ENCODE results near the gene NOTUM. TPM values are rescaled to one million over a fixed set of nuclear protein-coding genes. Genes with fewer than 3 reads are reported as not detected.
"Not testable (repeated sequence)": the region's sequence is repeated elsewhere in the genome, so short reads cannot be mapped to it uniquely, and the experiment has no call there.

NOTUM gene
- total RNA-seq, 2 donors from 2014 or later, result not detected

- DNase-seq (no peak), ATAC-seq (no peak)
- no peaks in the 10 kb centered on the region for H3K9me3 ChIP-seq (ENCODE audit: control insufficient read depth, low read length, poor library complexity, severe bottlenecking)
- no peaks in the 10 kb centered on the region for H3K4me1 Mint-ChIP-seq
- peaks cover 11% of the 10 kb centered on the region for H3K27me3 Mint-ChIP-seq
- peak overlapping the region; percentile 75 for H3K27ac Mint-ChIP-seq
- no peak overlapping the region for H3K4me3 Mint-ChIP-seq
- no peaks in the 10 kb centered on the region for H3K36me3 Mint-ChIP-seq (ENCODE audit: low read depth)
These were observed 6.6 kb downstream of the NOTUM start for GRCh38 chr17:81954131-81955057.

DNA sequence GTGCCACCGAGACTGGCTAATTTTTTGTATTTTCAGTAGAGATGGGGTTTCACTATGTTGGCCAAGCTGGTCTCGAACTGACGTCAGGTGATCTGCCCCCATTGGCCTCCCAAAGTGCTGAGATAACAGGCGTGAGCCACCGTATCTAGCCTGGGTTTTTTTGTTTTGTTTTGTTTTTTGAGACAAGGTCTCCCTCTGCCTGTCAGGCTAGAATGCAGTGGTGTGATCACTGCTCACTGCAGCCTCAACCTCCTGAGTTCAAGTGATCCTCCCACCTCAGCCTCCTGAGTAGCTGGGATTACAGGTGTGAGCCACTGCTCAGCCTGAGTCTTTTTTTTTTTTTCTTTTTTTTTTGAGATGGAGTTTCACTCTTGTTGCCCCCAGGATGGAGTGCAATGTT is 7.5 kb downstream of the NOTUM start:
- not testable (repeated sequence) for H3K27ac Mint-ChIP-seq; ATAC-seq; H3K9me3 ChIP-seq (ENCODE audit: control insufficient read depth, low read length, poor library complexity, severe bottlenecking); H3K36me3 Mint-ChIP-seq (ENCODE audit: low read depth); H3K4me1 Mint-ChIP-seq; H3K27me3 Mint-ChIP-seq; H3K4me3 Mint-ChIP-seq; DNase-seq

- DNase-seq, result no peak
- Mint-ChIP-seq H3K27ac (no peak overlapping the region), H3K36me3 (ENCODE audit: low read depth) (no peaks in the 10 kb centered on the region), H3K4me3 (no peak overlapping the region), H3K4me1 (no peaks in the 10 kb centered on the region), H3K27me3 (no peaks in the 10 kb centered on the region)
- ATAC-seq, result no peak
- H3K9me3 ChIP-seq (ENCODE audit: control insufficient read depth, low read length, poor library complexity, severe bottlenecking), result no peaks in the 10 kb centered on the region
These were observed 8.2 kb downstream of the NOTUM start for GRCh38 chr17:81952792-81953228.

- no peak for DNase-seq
- Mint-ChIP-seq H3K27me3 (no peaks in the 10 kb centered on the region), H3K27ac (no peak overlapping the region)
These were observed 9.0 kb downstream of the NOTUM start for GRCh38 chr17:81951785-81952684.

GRCh38 chr17:81950501-81950900 is 10.5 kb downstream of the NOTUM start:
- no peak for DNase-seq
- no peak overlapping the region for H3K4me3 Mint-ChIP-seq
- H3K27ac Mint-ChIP-seq, result no peak overlapping the region
- H3K4me1 Mint-ChIP-seq, result no peaks in the 10 kb centered on the region
- no peaks in the 10 kb centered on the region for H3K36me3 Mint-ChIP-seq (ENCODE audit: low read depth)
- no peak for ATAC-seq
- no peaks in the 10 kb centered on the region for H3K27me3 Mint-ChIP-seq
- no peaks in the 10 kb centered on the region for H3K9me3 ChIP-seq (ENCODE audit: control insufficient read depth, low read length, poor library complexity, severe bottlenecking)

More at GRCh38 chr17:81951785-81952684, 9.0 kb downstream of the NOTUM start:
- H3K4me3 Mint-ChIP-seq, result no peak overlapping the region
- no peaks in the 10 kb centered on the region for H3K4me1 Mint-ChIP-seq
- ATAC-seq, result no peak
- no peaks in the 10 kb centered on the region for H3K36me3 Mint-ChIP-seq (ENCODE audit: low read depth)
- no peaks in the 10 kb centered on the region for H3K9me3 ChIP-seq (ENCODE audit: control insufficient read depth, low read length, poor library complexity, severe bottlenecking)

DNA sequence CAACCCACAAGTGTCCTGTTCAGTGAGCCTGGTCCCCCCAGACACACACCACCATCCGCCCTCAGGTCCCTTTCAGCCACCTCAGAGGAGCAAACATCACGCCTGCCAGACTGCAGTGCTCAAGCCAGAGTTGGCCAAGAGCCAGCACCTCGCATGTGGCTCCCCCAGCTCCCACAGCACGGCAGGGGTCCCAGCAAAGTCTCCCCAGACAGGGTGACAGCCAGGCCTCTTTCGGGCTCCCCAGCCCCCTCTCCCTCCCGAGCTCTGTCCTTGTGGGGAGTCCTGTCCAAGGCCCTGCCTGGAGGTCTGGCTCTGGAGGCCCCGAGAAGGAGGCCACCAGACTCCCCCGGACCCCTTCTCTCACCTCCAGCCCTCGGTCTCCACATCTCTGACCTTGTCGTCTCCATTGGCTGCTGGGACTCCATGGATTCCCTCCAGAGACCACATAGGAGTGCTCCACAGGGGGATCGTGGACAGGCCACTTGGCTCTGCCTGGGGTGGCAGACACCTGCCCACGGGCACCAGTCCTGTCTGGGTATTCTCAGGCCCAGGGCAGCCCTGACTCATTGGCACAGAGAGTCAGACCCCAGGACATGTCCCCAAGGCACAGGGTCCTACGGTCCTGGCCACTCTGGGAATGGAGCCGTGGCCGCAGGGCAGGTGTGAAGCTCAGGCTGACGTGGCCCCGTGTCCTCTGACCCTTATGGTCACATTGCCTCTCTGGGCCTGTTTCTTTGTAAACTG is 12.2 kb downstream of the NOTUM start:
- no peak overlapping the region for H3K4me3 Mint-ChIP-seq
- H3K27me3 Mint-ChIP-seq, result no peaks in the 10 kb centered on the region
- no peak for DNase-seq
- H3K9me3 ChIP-seq (ENCODE audit: control insufficient read depth, low read length, poor library complexity, severe bottlenecking), result no peaks in the 10 kb centered on the region
- ATAC-seq, result no peak
- no peaks in the 10 kb centered on the region for H3K4me1 Mint-ChIP-seq
- H3K36me3 Mint-ChIP-seq (ENCODE audit: low read depth), result no peaks in the 10 kb centered on the region
- no peak overlapping the region for H3K27ac Mint-ChIP-seq

DNA sequence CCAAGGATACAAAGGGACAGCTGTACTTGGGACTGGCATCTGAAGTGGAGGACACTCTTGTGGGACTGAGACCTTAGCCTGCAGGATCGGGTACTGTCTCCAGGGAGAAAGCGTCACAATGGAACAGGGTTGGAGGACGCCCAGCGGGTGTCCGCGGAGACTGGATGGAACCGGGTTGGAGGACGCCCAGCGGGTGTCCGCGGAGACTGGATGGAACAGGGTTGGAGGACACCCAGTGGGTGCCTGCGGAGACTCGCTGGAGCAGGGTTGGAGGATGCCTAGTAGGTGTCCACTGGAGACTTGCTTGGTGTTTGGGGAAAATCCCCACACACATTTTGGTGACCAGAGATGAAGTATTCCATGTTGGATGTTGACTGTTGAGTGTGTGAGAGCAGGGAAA is 13.8 kb downstream of the NOTUM start, which contains the start of gene MYADML2:
MYADML2 (minus strand) TSS at position 45 of the 400 bp plus-strand sequence. CDS start 5,492 bp downstream, outside the sequence.
- no peaks in the 10 kb centered on the region for H3K36me3 Mint-ChIP-seq (ENCODE audit: low read depth)
- DNase-seq (no peak), ATAC-seq (no peak)
- H3K9me3 ChIP-seq (ENCODE audit: control insufficient read depth, low read length, poor library complexity, severe bottlenecking), result no peaks in the 10 kb centered on the region
- no peak within 1 kb of the TSS for H3K4me3 Mint-ChIP-seq
- no peak within 1 kb of the TSS for H3K27ac Mint-ChIP-seq
- no peaks in the 10 kb centered on the region for H3K27me3 Mint-ChIP-seq
- no peaks in the 10 kb centered on the region for H3K4me1 Mint-ChIP-seq

- peaks cover 5% of the 10 kb centered on the region for H3K27me3 Mint-ChIP-seq
- no peaks in the 10 kb centered on the region for H3K36me3 Mint-ChIP-seq (ENCODE audit: low read depth)
- H3K4me1 Mint-ChIP-seq, result no peaks in the 10 kb centered on the region
- DNase-seq (no peak), ATAC-seq (no peak)
- H3K9me3 ChIP-seq (ENCODE audit: control insufficient read depth, low read length, poor library complexity, severe bottlenecking), result no peaks in the 10 kb centered on the region
- no peak overlapping the region for H3K27ac Mint-ChIP-seq
- H3K4me3 Mint-ChIP-seq, result no peak overlapping the region
These were observed 16.1 kb downstream of the NOTUM start for GRCh38 chr17:81944858-81945257.

DNA sequence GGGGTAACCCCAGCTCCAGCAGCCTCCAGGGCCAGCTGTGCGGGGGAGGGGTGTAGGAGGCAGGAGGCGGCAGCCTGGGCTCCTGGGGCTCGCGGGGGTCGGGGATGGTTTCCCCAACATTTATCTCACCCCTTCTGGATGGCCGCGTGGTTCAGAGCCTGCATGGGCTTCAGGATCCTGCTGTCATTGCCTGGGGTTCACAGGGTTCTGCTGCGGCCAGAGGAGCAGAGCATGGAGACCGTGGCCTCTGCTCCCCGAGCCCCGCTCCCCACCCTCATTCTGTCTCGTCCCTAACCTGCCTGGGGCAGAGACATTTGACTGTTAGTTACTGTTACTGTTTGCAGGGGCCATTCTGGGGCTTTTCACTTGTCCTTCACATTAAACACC is 18.8 kb downstream of the NOTUM start:
- DNase-seq (no peak), ATAC-seq (no peak)
- no peak overlapping the region for H3K4me3 Mint-ChIP-seq
- H3K27me3 Mint-ChIP-seq, result peaks cover 9% of the 10 kb centered on the region
- no peak overlapping the region for H3K27ac Mint-ChIP-seq
- no peaks in the 10 kb centered on the region for H3K9me3 ChIP-seq (ENCODE audit: control insufficient read depth, low read length, poor library complexity, severe bottlenecking)
- H3K36me3 Mint-ChIP-seq (ENCODE audit: low read depth), result no peaks in the 10 kb centered on the region
- peaks cover 5% of the 10 kb centered on the region for H3K4me1 Mint-ChIP-seq

- H3K9me3 ChIP-seq (ENCODE audit: control insufficient read depth, low read length, poor library complexity, severe bottlenecking), result no peaks in the 10 kb centered on the region
- no peak overlapping the region for H3K27ac Mint-ChIP-seq
- peaks cover 5% of the 10 kb centered on the region for H3K4me1 Mint-ChIP-seq
- H3K36me3 Mint-ChIP-seq (ENCODE audit: low read depth), result no peaks in the 10 kb centered on the region
- H3K4me3 Mint-ChIP-seq, result no peak overlapping the region
- no peak for DNase-seq
- H3K27me3 Mint-ChIP-seq, result peaks cover 9% of the 10 kb centered on the region
- no peak for ATAC-seq
These were observed 19.4 kb downstream of the NOTUM start for GRCh38 chr17:81941484-81942166.

DNA sequence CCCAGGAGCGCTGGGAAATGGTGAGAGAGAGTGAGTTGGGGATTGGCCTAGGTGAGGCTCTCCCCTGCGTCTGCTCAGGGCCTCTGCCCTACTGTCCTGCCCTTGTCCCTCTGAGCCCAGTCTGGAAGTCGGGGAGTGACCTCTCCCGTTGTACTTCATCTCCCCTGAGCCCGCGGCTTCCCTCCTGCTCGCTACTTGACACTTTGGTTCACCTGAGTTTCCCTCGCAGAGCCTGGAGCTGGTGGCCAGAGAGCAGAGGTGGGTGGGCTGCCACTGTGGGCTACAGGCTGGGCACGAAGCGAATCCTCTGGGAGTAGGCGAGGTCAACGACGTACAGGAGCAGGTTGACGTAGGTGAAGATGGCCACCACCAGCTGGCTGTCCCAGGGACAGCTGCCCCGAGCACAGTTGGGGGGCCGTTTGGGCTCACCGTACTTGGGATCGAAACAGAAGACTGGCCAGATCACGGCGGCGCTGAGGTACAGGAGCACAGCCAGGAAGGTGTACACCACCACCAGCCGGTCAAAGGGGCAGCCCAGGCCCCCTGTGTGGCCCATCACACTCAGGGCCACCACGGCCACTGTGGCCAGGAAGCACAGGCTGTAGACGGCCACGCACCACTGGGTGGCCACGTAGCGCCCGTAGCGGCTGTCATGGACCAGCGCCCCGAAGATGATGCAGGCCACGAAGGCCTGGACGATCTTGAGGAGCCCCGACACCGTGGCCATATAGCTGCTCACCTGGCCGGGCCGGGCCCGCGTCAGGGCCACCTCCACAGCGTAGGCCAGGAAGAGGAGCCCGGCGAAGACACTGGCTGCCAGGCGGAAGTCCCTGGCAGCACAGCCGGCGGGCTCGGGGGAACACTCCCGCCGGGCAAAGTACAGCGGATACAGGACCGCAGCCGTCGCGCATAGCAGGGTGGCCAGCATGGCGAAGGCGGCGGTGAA is 20.2 kb downstream of the NOTUM start:
- no peak for DNase-seq
- no peak for ATAC-seq
- no peaks in the 10 kb centered on the region for H3K9me3 ChIP-seq (ENCODE audit: control insufficient read depth, low read length, poor library complexity, severe bottlenecking)
- H3K4me1 Mint-ChIP-seq, result peaks cover 5% of the 10 kb centered on the region
- H3K27ac Mint-ChIP-seq, result no peak overlapping the region
- H3K27me3 Mint-ChIP-seq, result peaks cover 9% of the 10 kb centered on the region
- H3K4me3 Mint-ChIP-seq, result no peak overlapping the region
- H3K36me3 Mint-ChIP-seq (ENCODE audit: low read depth), result no peaks in the 10 kb centered on the region
